ENCODE data around the gene GLYAT.
"Not testable (repeated sequence)": the region's sequence is repeated elsewhere in the genome, so short reads cannot be mapped to it uniquely, and the experiment has no call there.

Gene GLYAT

DNA sequence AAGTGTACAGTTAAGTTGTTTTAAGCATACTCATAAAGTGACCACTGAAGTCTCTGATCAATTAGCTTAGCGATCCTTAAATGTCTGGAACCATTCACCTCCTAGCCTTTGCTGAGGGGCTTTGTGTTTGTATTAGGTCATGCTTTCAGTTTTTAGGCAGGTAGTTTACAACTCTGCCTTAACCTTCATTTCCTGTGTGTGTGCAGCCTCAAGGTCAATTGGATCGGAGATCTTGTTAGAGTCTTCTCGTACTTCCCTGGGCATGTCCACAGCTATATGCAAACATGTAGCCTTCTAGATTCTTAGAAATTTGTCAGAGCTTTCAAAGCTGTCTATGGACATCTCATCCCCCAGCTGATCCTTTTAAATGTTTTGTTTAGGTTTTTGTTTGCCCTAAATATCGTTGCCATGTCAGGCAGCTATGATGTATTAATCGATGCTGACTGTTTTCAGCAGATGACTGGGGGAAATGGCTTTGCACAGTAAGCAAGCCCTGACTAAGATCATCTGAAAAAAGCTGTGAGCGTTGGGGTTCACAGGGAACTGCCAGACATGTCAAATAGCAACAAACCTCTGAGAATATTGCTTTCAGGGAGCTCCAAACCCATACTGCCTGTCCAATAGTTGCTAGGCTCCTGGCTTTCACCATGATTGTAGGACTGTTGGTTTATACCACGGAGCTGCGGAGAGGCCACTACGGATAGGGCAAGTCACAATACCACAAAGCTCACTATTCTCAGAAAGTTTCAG, 45.6 kb downstream of the GLYAT start:
- Histone ChIP-seq H4K12ac (ENCODE audit: low read depth, low read length) (no peak overlapping the region), H3K27me3 (ENCODE audit: insufficient read depth, low read length) (no peaks in the 10 kb centered on the region), H3K4me1 (ENCODE audit: control insufficient read depth in 1 of 2, insufficient read depth in 2 of 2, low read length in 2 of 2) (no peaks in the 10 kb centered on the region), H3K9me3 (ENCODE audit: insufficient read depth, low read depth, low read length) (no peaks in the 10 kb centered on the region), H2BK120ac (ENCODE audit: insufficient read depth, low read length, poor library complexity) (no peak overlapping the region), H3K4me3 (ENCODE audit: low read depth, low read length) (no peak overlapping the region), H2BK5ac (ENCODE audit: low read depth, low read length, poor library complexity) (no peak overlapping the region), H2AK5ac (ENCODE audit: low read length) (no peak overlapping the region), H3K23ac (ENCODE audit: low read length) (no peak overlapping the region), H3K27ac (ENCODE audit: low read depth, low read length) (no peak overlapping the region), H3K79me2 (ENCODE audit: control insufficient read depth, insufficient read depth, low read length, poor library complexity) (no peaks in the 10 kb centered on the region), H3K18ac (ENCODE audit: low read length) (no peak overlapping the region), H3K14ac (ENCODE audit: low read length) (no peak overlapping the region), H3K36me3 (ENCODE audit: control insufficient read depth in 1 of 2, insufficient read depth in 2 of 2, low read length in 2 of 2) (no peaks in the 10 kb centered on the region), H3K4ac (ENCODE audit: low read depth, low read length) (no peak overlapping the region), H4K91ac (ENCODE audit: low read depth, low read length) (no peak overlapping the region), H3K4me2 (ENCODE audit: low read length) (no peak overlapping the region), H2AFZ (ENCODE audit: insufficient read depth, low read length, poor library complexity) (no peak overlapping the region), H4K8ac (ENCODE audit: low read depth, low read length) (no peak overlapping the region), H3K9ac (ENCODE audit: low read length) (no peak overlapping the region), H2BK12ac (ENCODE audit: low read length) (no peak overlapping the region), H3K79me1 (ENCODE audit: low read length) (no peaks in the 10 kb centered on the region)
- DNase-seq, result no peak
- WGBS (ENCODE audit: extremely low coverage, insufficient coverage, insufficient read length), result no CpG with 5 or more reads among the region's 9 CpGs

DNA sequence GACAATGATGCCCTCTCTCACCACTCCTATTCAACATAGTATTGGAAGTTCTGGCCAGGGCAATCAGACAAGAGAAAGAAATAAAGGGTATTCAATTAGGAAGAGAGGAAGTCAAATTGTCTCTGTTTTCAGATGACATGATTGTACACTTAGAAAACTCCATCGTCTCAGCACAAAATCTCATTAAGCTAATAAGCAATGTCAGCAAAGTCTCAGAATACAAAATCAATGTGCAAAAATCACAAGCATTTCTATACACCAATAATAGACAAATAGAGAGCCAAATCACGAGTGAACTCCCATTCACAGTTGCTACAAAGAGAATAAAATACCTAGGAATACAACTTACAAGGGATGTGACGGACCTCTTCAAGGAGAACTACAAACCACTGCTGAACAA, 49.1 kb downstream of the GLYAT start:
- H2AFZ ChIP-seq (ENCODE audit: insufficient read depth, low read length, poor library complexity); H4K12ac ChIP-seq (ENCODE audit: low read depth, low read length); H2BK12ac ChIP-seq (ENCODE audit: low read length); H3K18ac ChIP-seq (ENCODE audit: low read length); H3K9me3 ChIP-seq (ENCODE audit: insufficient read depth, low read depth, low read length); H3K4me2 ChIP-seq (ENCODE audit: low read length); H2BK5ac ChIP-seq (ENCODE audit: low read depth, low read length, poor library complexity); H3K79me2 ChIP-seq (ENCODE audit: control insufficient read depth, insufficient read depth, low read length, poor library complexity); H3K14ac ChIP-seq (ENCODE audit: low read length); H2AK5ac ChIP-seq (ENCODE audit: low read length); H3K4ac ChIP-seq (ENCODE audit: low read depth, low read length); H3K4me1 ChIP-seq (ENCODE audit: control insufficient read depth in 1 of 2, insufficient read depth in 2 of 2, low read length in 2 of 2); H3K79me1 ChIP-seq (ENCODE audit: low read length); H4K8ac ChIP-seq (ENCODE audit: low read depth, low read length); H3K27me3 ChIP-seq (ENCODE audit: insufficient read depth, low read length); H4K91ac ChIP-seq (ENCODE audit: low read depth, low read length); DNase-seq; H3K9ac ChIP-seq (ENCODE audit: low read length); H3K27ac ChIP-seq (ENCODE audit: low read depth, low read length); H3K23ac ChIP-seq (ENCODE audit: low read length); H3K4me3 ChIP-seq (ENCODE audit: low read depth, low read length); H2BK120ac ChIP-seq (ENCODE audit: insufficient read depth, low read length, poor library complexity); H3K36me3 ChIP-seq (ENCODE audit: control insufficient read depth in 1 of 2, insufficient read depth in 2 of 2, low read length in 2 of 2): not testable (repeated sequence)
- no CpG with 5 or more reads among the region's 3 CpGs for WGBS (ENCODE audit: extremely low coverage, insufficient coverage, insufficient read length)

DNA sequence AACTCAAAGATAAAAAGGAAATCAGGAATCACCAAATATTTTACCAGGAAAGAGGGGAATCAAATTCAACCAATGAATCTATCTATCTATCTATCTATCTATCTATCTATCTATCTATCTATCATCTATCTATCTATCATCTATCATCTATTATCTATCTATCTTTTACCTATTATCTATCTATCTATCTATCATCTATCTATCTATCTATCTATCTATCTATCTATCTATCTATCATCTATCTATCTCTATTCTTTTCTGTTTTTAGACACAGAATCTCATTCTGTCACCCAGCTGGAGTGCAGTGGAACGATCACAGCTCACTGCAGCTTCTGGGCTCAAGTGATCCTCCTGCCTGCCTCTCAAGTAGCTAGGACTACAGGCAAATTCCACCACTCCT, 54.2 kb downstream of the GLYAT start:
- not testable (repeated sequence) for H3K27me3 ChIP-seq (ENCODE audit: insufficient read depth, low read length); H3K4ac ChIP-seq (ENCODE audit: low read depth, low read length); H2AFZ ChIP-seq (ENCODE audit: insufficient read depth, low read length, poor library complexity); H3K4me1 ChIP-seq (ENCODE audit: control insufficient read depth in 1 of 2, insufficient read depth in 2 of 2, low read length in 2 of 2); DNase-seq; H3K4me2 ChIP-seq (ENCODE audit: low read length); H3K36me3 ChIP-seq (ENCODE audit: control insufficient read depth in 1 of 2, insufficient read depth in 2 of 2, low read length in 2 of 2); H3K9me3 ChIP-seq (ENCODE audit: insufficient read depth, low read depth, low read length); H2BK5ac ChIP-seq (ENCODE audit: low read depth, low read length, poor library complexity); H3K9ac ChIP-seq (ENCODE audit: low read length); H4K91ac ChIP-seq (ENCODE audit: low read depth, low read length); H3K79me1 ChIP-seq (ENCODE audit: low read length); H3K23ac ChIP-seq (ENCODE audit: low read length); H3K79me2 ChIP-seq (ENCODE audit: control insufficient read depth, insufficient read depth, low read length, poor library complexity); H3K27ac ChIP-seq (ENCODE audit: low read depth, low read length); H2AK5ac ChIP-seq (ENCODE audit: low read length); H3K4me3 ChIP-seq (ENCODE audit: low read depth, low read length); H2BK120ac ChIP-seq (ENCODE audit: insufficient read depth, low read length, poor library complexity); H2BK12ac ChIP-seq (ENCODE audit: low read length); H4K8ac ChIP-seq (ENCODE audit: low read depth, low read length); H4K12ac ChIP-seq (ENCODE audit: low read depth, low read length); H3K18ac ChIP-seq (ENCODE audit: low read length); H3K14ac ChIP-seq (ENCODE audit: low read length)
- WGBS (ENCODE audit: extremely low coverage, insufficient coverage, insufficient read length), result no CpG with 5 or more reads among the region's 1 CpG

- Histone ChIP-seq H4K12ac (ENCODE audit: low read depth, low read length) (no peak overlapping the region), H3K9ac (ENCODE audit: low read length) (no peak overlapping the region), H2AFZ (ENCODE audit: insufficient read depth, low read length, poor library complexity) (no peak overlapping the region), H3K23ac (ENCODE audit: low read length) (no peak overlapping the region), H2BK120ac (ENCODE audit: insufficient read depth, low read length, poor library complexity) (no peak overlapping the region), H3K18ac (ENCODE audit: low read length) (no peak overlapping the region), H2AK5ac (ENCODE audit: low read length) (no peak overlapping the region), H3K4me3 (ENCODE audit: low read depth, low read length) (no peak overlapping the region), H3K14ac (ENCODE audit: low read length) (no peak overlapping the region), H3K4me2 (ENCODE audit: low read length) (no peak overlapping the region), H3K4me1 (ENCODE audit: control insufficient read depth in 1 of 2, insufficient read depth in 2 of 2, low read length in 2 of 2) (no peaks in the 10 kb centered on the region), H3K79me2 (ENCODE audit: control insufficient read depth, insufficient read depth, low read length, poor library complexity) (no peaks in the 10 kb centered on the region), H3K9me3 (ENCODE audit: insufficient read depth, low read depth, low read length) (peaks cover 9% of the 10 kb centered on the region), H4K8ac (ENCODE audit: low read depth, low read length) (no peak overlapping the region), H3K79me1 (ENCODE audit: low read length) (no peaks in the 10 kb centered on the region), H3K27me3 (ENCODE audit: insufficient read depth, low read length) (no peaks in the 10 kb centered on the region), H2BK12ac (ENCODE audit: low read length) (no peak overlapping the region), H2BK5ac (ENCODE audit: low read depth, low read length, poor library complexity) (no peak overlapping the region), H3K36me3 (ENCODE audit: control insufficient read depth in 1 of 2, insufficient read depth in 2 of 2, low read length in 2 of 2) (no peaks in the 10 kb centered on the region), H3K27ac (ENCODE audit: low read depth, low read length) (no peak overlapping the region), H3K4ac (ENCODE audit: low read depth, low read length) (no peak overlapping the region), H4K91ac (ENCODE audit: low read depth, low read length) (no peak overlapping the region)
- no peak for DNase-seq
- no CpG with 5 or more reads among the region's 1 CpG for WGBS (ENCODE audit: extremely low coverage, insufficient coverage, insufficient read length)
Observed at GRCh38 chr11:58676563-58677135, 55.1 kb downstream of the GLYAT start.
